Type B pancreatic cell (in vitro differentiated cells): Measurements from ENCODE around the gene ARHGAP6. TPM values are rescaled to one million over a fixed set of nuclear protein-coding genes. Genes with fewer than 3 reads are reported as not detected.

Source experiments
- DNase-seq: peaks from one replicate; pipeline ENCODE4 v3.0.0; 2021; ENCODE audit warnings: mixed read lengths; ENCODE audit not compliant: unreplicated experiment; ENCODE audit errors: extremely low spot score
- H3K27ac Mint-ChIP-seq: 2 replicates; pipeline ENCODE4 v1.8.0; 2021; ENCODE audit warnings: mild to moderate bottlenecking, mixed read lengths
- H3K27me3 Mint-ChIP-seq: 2 replicates; pipeline ENCODE4 v1.8.0; 2021; ENCODE audit warnings: mixed read lengths
- H3K36me3 Mint-ChIP-seq: 2 replicates; pipeline ENCODE4 v1.8.0; 2021; ENCODE audit warnings: mixed read lengths
- H3K4me1 Mint-ChIP-seq: one replicate; pipeline ENCODE4 v1.8.0; 2021; ENCODE audit warnings: mixed read lengths; ENCODE audit not compliant: unreplicated experiment
- H3K4me3 Mint-ChIP-seq: 2 replicates; pipeline ENCODE4 v1.8.0; 2021; ENCODE audit warnings: mild to moderate bottlenecking, mixed read lengths
- H3K9me3 Mint-ChIP-seq: 2 replicates; pipeline ENCODE4 v1.8.0; 2021; ENCODE audit warnings: mixed read lengths
- CTCF ChIP-seq: fragments of 200-600 bp; sonication (generic); conservative IDR thresholded peaks from 2 replicates; pipeline ENCODE4 v1.5.0; 2021; ENCODE audit warnings: antibody characterized with exemption, mild to moderate bottlenecking
- total RNA-seq: library from RNA; stranded (reverse); gene quantifications from 2 replicates; pipeline ENCODE4 v1.2.1, GENCODE V29; 2021; ENCODE audit warnings: low replicate concordance

The ARHGAP6 gene
- total RNA-seq, 1 donor from 2014 or later = 10.1 TPM

DNA sequence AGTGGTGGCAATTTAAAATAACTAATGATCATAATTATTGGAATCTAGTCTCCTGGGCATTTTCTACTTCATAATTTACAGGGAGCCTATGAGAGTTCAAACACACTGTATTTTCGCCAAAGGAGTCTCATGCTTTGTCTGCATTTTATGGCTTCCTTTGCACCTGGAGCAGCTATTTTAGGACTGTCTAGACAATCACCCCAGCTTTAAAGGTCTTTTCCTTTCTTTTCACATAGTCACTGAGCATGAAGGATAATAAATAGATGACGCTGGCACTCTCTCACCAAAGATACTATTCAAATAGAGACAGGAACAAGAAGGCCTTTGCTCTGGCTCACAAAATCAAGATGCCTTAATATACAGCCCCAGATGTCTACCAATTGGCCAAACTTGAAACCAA is 329.5 kb downstream of the ARHGAP6 start:
- no peak overlapping the region for H3K4me3 Mint-ChIP-seq
- no peak overlapping the region for H3K27ac Mint-ChIP-seq
- no peak for TF ChIP-seq CTCF
- peaks cover 7% of the 10 kb centered on the region for H3K9me3 Mint-ChIP-seq
- no peaks in the 10 kb centered on the region for H3K27me3 Mint-ChIP-seq
- peaks cover 3% of the 10 kb centered on the region for H3K36me3 Mint-ChIP-seq
- no peak for DNase-seq
- peaks cover 3% of the 10 kb centered on the region for H3K4me1 Mint-ChIP-seq

DNA sequence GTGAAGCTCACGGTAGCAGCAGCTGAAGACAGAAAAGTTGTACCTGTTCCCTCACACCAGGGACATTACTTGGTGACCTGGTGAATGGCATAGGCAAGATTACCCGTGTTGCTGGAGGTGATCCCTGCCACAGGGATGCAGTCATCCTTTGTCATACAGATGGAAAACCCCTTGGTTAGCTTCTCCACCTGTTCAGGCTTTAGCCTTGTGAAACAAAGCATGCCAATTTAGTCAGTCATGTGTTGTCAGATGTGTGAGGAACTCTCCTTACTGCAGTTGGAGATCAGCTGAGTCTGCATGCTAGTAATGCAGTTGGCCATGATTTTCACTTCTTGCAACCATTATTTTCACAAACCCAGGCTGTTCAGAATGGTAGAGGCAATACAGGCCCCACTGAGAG is 331.6 kb downstream of the ARHGAP6 start:
- H3K27ac Mint-ChIP-seq = no peak overlapping the region
- no peaks in the 10 kb centered on the region for H3K9me3 Mint-ChIP-seq
- H3K4me1 Mint-ChIP-seq = no peaks in the 10 kb centered on the region
- no peak for TF ChIP-seq CTCF
- H3K4me3 Mint-ChIP-seq = no peak overlapping the region
- no peak for DNase-seq
- H3K27me3 Mint-ChIP-seq = no peaks in the 10 kb centered on the region
- no peaks in the 10 kb centered on the region for H3K36me3 Mint-ChIP-seq

- no peaks in the 10 kb centered on the region for H3K9me3 Mint-ChIP-seq
- no peaks in the 10 kb centered on the region for H3K4me1 Mint-ChIP-seq
- no peak overlapping the region for H3K27ac Mint-ChIP-seq
- DNase-seq = no peak
- TF ChIP-seq CTCF = no peak
- no peaks in the 10 kb centered on the region for H3K27me3 Mint-ChIP-seq
- H3K36me3 Mint-ChIP-seq = no peaks in the 10 kb centered on the region
- no peak overlapping the region for H3K4me3 Mint-ChIP-seq
Measured at GRCh38 chrX:11331788-11332187, 333.9 kb downstream of the ARHGAP6 start.

DNA sequence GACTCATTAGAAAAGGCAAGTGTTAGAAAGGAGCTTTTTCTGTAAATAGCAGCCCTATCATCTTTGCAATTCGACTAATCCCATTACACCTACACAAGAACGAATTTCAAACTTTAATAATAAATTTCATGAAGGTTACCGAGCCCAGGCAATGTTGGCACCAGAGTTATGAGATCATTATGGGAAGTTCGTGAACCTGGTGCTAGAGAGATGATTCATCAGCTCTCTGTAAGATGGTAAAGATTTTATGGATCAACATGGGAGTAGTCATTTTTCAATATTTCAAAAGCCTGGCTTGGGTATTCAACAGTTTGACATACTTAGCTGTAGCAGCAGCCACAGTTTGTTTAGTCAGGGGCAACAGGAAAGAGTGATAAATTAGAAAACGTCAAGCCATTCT is 336.7 kb downstream of the ARHGAP6 start:
- no peak for DNase-seq
- Mint-ChIP-seq H3K9me3 (no peaks in the 10 kb centered on the region), H3K27me3 (no peaks in the 10 kb centered on the region)

GRCh38 chrX:11328134-11328533 is 337.6 kb downstream of the ARHGAP6 start:
- H3K27ac Mint-ChIP-seq = no peak overlapping the region
- H3K4me3 Mint-ChIP-seq = no peak overlapping the region
- no peak for TF ChIP-seq CTCF
- DNase-seq = no peak
- H3K36me3 Mint-ChIP-seq = no peaks in the 10 kb centered on the region
- no peaks in the 10 kb centered on the region for H3K27me3 Mint-ChIP-seq
- no peaks in the 10 kb centered on the region for H3K4me1 Mint-ChIP-seq
- H3K9me3 Mint-ChIP-seq = no peaks in the 10 kb centered on the region

More for the DNA sequence above, 336.7 kb downstream of the ARHGAP6 start:
- no peaks in the 10 kb centered on the region for H3K36me3 Mint-ChIP-seq
- TF ChIP-seq CTCF = no peak
- no peak overlapping the region for H3K4me3 Mint-ChIP-seq
- no peaks in the 10 kb centered on the region for H3K4me1 Mint-ChIP-seq
- H3K27ac Mint-ChIP-seq = no peak overlapping the region

DNA sequence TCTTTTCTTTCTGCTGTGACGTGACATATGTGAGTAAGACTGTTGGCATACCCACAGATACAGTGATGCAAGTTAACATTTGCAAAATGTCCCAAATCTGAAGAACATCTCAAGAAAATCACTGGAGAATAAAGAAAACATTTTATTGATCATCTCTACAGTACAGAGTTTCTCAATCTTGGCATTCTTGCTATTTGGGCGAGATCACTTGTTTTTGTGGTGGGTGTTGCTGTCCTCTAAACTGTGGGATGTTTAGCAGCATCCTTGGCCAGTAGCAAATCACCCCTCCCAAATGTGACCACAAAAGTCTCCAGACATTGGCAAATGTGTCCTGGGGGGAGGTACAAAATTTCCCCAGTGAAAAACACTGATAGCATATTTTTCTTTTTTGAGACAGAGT is 343.7 kb downstream of the ARHGAP6 start:
- Mint-ChIP-seq H3K4me1 (no peaks in the 10 kb centered on the region), H3K27ac (no peak overlapping the region), H3K36me3 (no peaks in the 10 kb centered on the region), H3K27me3 (no peaks in the 10 kb centered on the region), H3K4me3 (no peak overlapping the region), H3K9me3 (no peaks in the 10 kb centered on the region)
- no peak for DNase-seq
- no peak for TF ChIP-seq CTCF
